ENCODE data around the gene RBMX.

Gene RBMX

DNA sequence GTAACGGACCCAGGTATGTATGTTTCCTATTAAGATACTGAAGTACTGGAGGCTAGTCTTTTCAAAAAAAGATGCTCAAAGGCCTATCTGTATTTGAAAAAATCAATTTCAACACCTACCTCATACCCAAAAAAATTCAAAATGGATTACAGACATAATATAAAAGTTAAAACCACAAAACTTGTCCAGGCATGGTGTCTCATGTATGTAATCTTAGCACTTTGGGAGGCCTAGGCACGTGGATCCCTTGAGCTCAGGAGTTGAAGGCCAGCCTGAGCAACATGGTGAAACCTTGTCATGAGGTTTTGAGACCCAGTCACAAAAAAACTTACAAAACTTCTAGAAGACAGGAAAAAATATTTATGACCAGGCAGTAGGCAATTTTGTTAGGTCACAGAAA lies 16.7 kb downstream of the RBMX start:
- no peak overlapping the region for H3K4me3 ChIP-seq (ENCODE audit: low read depth, low read length)
- TF ChIP-seq, protein P1, sequence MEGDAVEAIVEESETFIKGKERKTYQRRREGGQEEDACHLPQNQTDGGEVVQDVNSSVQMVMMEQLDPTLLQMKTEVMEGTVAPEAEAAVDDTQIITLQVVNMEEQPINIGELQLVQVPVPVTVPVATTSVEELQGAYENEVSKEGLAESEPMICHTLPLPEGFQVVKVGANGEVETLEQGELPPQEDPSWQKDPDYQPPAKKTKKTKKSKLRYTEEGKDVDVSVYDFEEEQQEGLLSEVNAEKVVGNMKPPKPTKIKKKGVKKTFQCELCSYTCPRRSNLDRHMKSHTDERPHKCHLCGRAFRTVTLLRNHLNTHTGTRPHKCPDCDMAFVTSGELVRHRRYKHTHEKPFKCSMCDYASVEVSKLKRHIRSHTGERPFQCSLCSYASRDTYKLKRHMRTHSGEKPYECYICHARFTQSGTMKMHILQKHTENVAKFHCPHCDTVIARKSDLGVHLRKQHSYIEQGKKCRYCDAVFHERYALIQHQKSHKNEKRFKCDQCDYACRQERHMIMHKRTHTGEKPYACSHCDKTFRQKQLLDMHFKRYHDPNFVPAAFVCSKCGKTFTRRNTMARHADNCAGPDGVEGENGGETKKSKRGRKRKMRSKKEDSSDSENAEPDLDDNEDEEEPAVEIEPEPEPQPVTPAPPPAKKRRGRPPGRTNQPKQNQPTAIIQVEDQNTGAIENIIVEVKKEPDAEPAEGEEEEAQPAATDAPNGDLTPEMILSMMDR (IDR thresholded peaks at IDR 0.05; ENCODE audit: borderline replicate concordance, insufficient read depth, low read depth, low read length): no peak

DNA sequence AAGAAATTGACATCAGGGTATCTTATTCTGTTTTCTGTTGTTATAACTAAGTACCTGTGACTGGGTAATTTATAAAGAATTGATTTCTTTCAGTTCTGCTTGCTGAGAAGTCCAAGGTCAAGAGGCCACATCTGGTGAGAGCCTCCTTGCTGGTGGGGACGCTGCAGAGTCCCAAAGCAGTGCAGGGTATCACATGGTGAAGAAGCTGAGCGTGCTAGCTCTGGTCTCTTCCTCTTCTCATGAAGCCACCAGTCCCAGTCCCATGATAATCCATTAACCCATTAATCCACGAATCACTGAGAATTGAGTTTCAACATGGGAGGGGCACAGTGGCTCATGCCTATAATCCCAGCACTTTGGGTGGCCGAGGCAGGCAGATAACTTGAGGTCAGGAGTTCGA lies 18.0 kb downstream of the RBMX start:
- no peak overlapping the region for H3K4me3 ChIP-seq (ENCODE audit: low read depth, low read length)
- TF ChIP-seq, protein P1 (IDR thresholded peaks at IDR 0.05; ENCODE audit: borderline replicate concordance, insufficient read depth, low read depth, low read length): no peak

DNA sequence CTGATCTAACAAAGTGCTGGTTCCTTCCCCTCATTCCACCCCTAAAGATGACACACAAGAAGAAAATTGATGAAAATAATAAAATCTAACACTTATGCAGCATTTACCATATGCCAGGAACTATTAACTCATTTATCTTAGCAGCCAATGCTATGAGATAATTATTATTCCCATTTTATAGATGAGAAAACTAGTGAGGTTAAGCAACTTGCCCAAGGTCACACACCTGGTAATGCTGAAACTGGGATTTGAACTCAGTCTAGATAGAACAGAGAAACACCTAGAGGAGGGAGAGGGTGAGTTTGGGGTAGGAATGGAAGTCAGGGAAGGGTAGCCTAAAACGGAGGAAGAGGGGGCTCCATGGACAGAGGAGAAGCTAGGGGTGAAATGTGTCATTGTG lies 18.6 kb downstream of the RBMX start:
- H3K4me3 ChIP-seq (ENCODE audit: low read depth, low read length): no peak overlapping the region
- TF ChIP-seq, protein P1 (IDR thresholded peaks at IDR 0.05; ENCODE audit: borderline replicate concordance, insufficient read depth, low read depth, low read length): no peak

DNA sequence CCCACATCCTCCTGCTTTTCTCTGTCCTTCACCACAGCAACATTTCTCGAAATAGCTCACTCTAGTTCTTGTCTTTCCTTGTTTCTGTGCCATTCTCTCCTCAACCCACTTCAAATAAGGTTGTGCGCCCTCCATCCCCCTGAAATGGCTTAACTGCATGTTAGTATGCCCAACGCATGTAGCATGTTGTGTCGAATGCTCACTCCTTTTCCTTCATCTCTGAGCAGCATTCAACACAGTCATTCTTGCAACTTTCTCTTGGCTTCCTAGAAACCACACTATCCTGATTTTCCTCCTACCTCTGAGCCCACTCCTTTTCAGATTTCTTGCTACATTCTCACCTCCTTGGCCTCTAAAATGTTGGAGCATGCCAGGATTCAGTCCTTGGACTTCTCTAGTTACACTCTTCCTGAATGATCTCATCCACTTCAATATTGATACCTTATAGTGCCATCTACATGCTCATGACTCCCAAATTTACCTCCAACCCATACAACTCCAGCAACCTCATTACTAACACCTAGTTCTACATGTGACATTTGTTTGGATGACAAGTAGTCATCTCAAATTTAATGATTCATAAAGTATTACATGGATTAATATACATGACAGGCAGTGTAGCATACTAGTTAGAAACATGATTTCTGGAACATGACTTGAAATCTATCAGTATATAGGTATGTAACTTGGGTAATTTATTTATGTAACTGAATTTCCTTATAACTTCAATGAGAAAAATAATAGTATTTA lies 22.3 kb downstream of the RBMX start:
- H3K4me3 ChIP-seq (ENCODE audit: low read depth, low read length): no peak overlapping the region
- TF ChIP-seq, protein P1 (IDR thresholded peaks at IDR 0.05; ENCODE audit: borderline replicate concordance, insufficient read depth, low read depth, low read length): no peak

DNA sequence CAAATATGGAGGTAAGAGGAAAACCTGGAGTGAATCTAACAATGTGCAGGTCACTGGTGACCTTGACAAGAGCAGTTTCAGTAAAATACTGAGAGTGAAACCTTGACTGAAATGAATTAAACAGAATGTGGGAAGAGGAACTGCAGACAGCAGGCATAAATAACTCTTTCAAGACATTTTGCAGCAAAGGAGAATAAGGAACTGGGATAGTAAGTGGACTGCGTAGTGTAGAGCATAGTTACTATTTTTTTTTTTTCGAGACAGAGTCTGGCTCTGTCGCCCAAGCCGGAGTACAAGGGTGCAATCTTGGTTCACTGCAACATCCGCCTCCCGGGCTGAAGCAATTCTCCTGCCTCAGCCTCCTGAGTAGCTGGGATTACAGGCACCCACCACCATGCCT lies 24.0 kb downstream of the RBMX start:
- no peak overlapping the region for H3K4me3 ChIP-seq (ENCODE audit: low read depth, low read length)

DNA sequence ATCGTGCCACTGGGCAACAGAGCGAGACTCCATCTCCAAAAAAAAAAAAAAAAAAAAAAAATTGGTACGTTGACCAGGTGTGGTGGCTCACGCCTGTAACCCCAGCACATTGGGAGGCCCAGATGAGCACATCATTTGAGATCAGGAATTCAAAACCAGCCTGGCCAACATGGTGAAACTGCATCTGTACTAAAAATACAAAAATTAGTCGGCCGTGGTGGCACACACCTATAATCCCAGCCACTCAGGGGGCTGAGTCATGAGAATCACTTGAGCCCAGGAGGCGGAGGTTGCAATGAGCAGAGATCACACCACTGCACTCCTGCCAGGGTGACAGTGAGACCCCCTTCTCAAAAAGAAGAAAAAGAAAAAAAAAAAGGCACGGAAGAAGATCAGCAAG lies 24.5 kb downstream of the RBMX start:
- H3K4me3 ChIP-seq (ENCODE audit: low read depth, low read length): no peak overlapping the region
- TF ChIP-seq, protein P1 (IDR thresholded peaks at IDR 0.05; ENCODE audit: borderline replicate concordance, insufficient read depth, low read depth, low read length): no peak

More for the DNA sequence above, 24.0 kb downstream of the RBMX start:
- TF ChIP-seq, protein P1 (IDR thresholded peaks at IDR 0.05; ENCODE audit: borderline replicate concordance, insufficient read depth, low read depth, low read length): no peak

DNA sequence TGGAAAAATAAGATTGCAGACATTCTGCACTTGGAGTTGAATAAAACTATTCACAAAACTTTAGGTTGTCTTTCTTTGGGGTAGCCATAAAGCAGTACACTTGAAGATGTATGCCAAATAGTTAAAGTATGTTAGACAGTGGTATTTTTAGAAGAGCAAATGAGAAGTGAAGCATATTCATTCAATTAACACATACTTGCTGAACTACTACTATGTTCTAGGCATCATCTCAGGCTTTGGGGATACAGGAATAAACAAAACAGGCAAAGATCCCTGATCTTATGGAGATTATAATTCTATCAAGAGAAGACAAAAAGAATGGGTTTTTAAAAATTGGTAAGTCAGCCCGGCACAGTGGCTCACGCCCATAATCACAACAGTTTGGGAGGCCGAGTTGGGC lies 29.0 kb downstream of the RBMX start:
- TF ChIP-seq, protein P1 (IDR thresholded peaks at IDR 0.05; ENCODE audit: borderline replicate concordance, insufficient read depth, low read depth, low read length): no peak
- H3K4me3 ChIP-seq (ENCODE audit: low read depth, low read length): no peak overlapping the region
